HEK293T (cell line): ENCODE results near the gene ACSL5.

Experiments
- CTCF ChIA-PET: fragments of 350-600 bp; formaldehyde crosslinking; extraction: SDS; loops from one replicate; lab custom pipeline; 2021; ENCODE audit warnings: antibody characterized with exemption, inconsistent platforms; lab: Yijun Ruan, JAX
- POLR2A ChIA-PET: fragments of 350-600 bp; formaldehyde crosslinking; extraction: SDS; loops from one replicate; lab custom pipeline; 2020; ENCODE audit warnings: antibody characterized with exemption, inconsistent platforms; lab: Yijun Ruan, JAX
- DNase-seq: peaks from one replicate; pipeline ENCODE4 v3.0.0; 2012; ENCODE audit warnings: mixed read lengths; ENCODE audit errors: extremely low spot score
- ARNT ChIP-seq: fragments of 450-650 bp; IDR thresholded peaks from 2 replicates; pipeline ENCODE4 v1.6.1; 2017; ENCODE audit warnings: mild to moderate bottlenecking
- BHLHE40 ChIP-seq: fragments of 450-650 bp; IDR thresholded peaks from 2 replicates; pipeline ENCODE4 v1.6.1; 2016; ENCODE audit warnings: mild to moderate bottlenecking, moderate library complexity, borderline replicate concordance
- CTBP1 ChIP-seq: fragments of 450-650 bp; IDR thresholded peaks from 2 replicates; pipeline ENCODE4 v1.6.1; 2016; ENCODE audit warnings: borderline replicate concordance
- ELF4 ChIP-seq: fragments of 450-650 bp; IDR thresholded peaks from 2 replicates; pipeline ENCODE4 v1.6.1; 2017; ENCODE audit warnings: antibody characterized with exemption
- FOXA1 ChIP-seq: fragments of 450-650 bp; IDR thresholded peaks from 2 replicates; pipeline ENCODE4 v1.6.1; 2016; ENCODE audit warnings: mild to moderate bottlenecking
- FOXK2 ChIP-seq: fragments of 450-650 bp; IDR thresholded peaks from 2 replicates; pipeline ENCODE4 v1.6.1; 2016; ENCODE audit warnings: mild to moderate bottlenecking
- FOXM1 ChIP-seq: fragments of 450-650 bp; IDR thresholded peaks from 2 replicates; pipeline ENCODE4 v1.6.1; 2017; ENCODE audit warnings: mild to moderate bottlenecking, borderline replicate concordance
- HDGF ChIP-seq: fragments of 450-650 bp; IDR thresholded peaks from 2 replicates; pipeline ENCODE4 v1.6.1; 2017; ENCODE audit warnings: antibody characterized with exemption, borderline replicate concordance
- L3MBTL2 ChIP-seq: fragments of 450-650 bp; conservative IDR thresholded peaks from 2 replicates; pipeline ENCODE4 v1.6.1; 2016; ENCODE audit warnings: mild to moderate bottlenecking
- LEF1 ChIP-seq: fragments of 450-650 bp; IDR thresholded peaks from 2 replicates; pipeline ENCODE4 v1.6.1; 2017; ENCODE audit warnings: mild to moderate bottlenecking, borderline replicate concordance
- NFRKB ChIP-seq: fragments of 450-650 bp; IDR thresholded peaks from 2 replicates; pipeline ENCODE4 v1.6.1; 2016; ENCODE audit warnings: mild to moderate bottlenecking, moderate library complexity
- SP1 ChIP-seq: fragments of 450-650 bp; IDR thresholded peaks from 2 replicates; pipeline ENCODE4 v1.6.1; 2017
- SUZ12 ChIP-seq: fragments of 450-650 bp; IDR thresholded peaks from 2 replicates; pipeline ENCODE4 v1.6.1; 2016; ENCODE audit warnings: mild to moderate bottlenecking
- TARDBP ChIP-seq: fragments of 450-650 bp; IDR thresholded peaks from 2 replicates; pipeline ENCODE4 v1.6.1; 2016
- ZNF384 ChIP-seq: fragments of 450-650 bp; IDR thresholded peaks from 2 replicates; pipeline ENCODE4 v1.6.1; 2016
- TF ChIP-seq, protein P1 (sequence below): fragments of 450-650 bp; IDR thresholded peaks from 2 replicates; pipeline ENCODE4 v1.6.1; 2016

The ACSL5 gene

GRCh38 chr10:112348759-112349158 lies 25.2 kb upstream of the ACSL5 start:
- CTCF ChIA-PET, result no interaction called here
- no peak for DNase-seq
- TF ChIP-seq HDGF, result no peak
- no peak for TF ChIP-seq L3MBTL2
- TF ChIP-seq ARNT, result no peak
- no peak for TF ChIP-seq ZNF384
- TF ChIP-seq TARDBP, result no peak
- no peak for TF ChIP-seq SUZ12
- no peak for TF ChIP-seq ELF4
- TF ChIP-seq, protein P1, sequence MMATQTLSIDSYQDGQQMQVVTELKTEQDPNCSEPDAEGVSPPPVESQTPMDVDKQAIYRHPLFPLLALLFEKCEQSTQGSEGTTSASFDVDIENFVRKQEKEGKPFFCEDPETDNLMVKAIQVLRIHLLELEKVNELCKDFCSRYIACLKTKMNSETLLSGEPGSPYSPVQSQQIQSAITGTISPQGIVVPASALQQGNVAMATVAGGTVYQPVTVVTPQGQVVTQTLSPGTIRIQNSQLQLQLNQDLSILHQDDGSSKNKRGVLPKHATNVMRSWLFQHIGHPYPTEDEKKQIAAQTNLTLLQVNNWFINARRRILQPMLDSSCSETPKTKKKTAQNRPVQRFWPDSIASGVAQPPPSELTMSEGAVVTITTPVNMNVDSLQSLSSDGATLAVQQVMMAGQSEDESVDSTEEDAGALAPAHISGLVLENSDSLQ, result no peak
- POLR2A ChIA-PET, result no interaction called here

- CTCF ChIA-PET, result no interaction called here
Measured at GRCh38 chr10:112349521-112350085, 24.3 kb upstream of the ACSL5 start.

DNA sequence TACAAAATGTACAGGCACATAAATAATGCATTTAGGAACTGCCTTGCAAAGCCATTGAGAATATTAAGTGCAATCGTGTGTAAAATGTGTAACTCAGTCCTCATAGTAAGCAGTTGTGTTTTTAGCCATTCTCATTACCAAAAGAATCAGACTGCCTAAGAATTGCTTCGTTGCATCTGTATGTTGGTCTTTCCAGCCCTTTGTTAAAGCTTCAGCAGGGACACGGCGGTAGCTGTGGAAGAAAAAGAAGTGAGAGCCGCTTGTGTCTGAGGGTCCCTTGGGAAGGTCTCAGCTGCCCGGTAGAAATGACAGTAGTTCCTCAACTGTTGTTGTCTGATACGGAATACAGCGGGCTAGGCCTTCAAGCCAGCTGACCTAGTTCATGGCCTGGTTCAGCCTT lies 22.8 kb upstream of the ACSL5 start:
- CTCF ChIA-PET, result no interaction called here
- no peak for DNase-seq
- POLR2A ChIA-PET, result no interaction called here
- TF ChIP-seq CTBP1 (no peak), ELF4 (no peak), HDGF (no peak), SUZ12 (no peak), SP1 (no peak), ZNF384 (no peak), FOXK2 (no peak), BHLHE40 (no peak), L3MBTL2 (no peak)

More at GRCh38 chr10:112349521-112350085, 24.3 kb upstream of the ACSL5 start:
- DNase-seq, result no peak
- TF ChIP-seq TARDBP (no peak), ELF4 (no peak), ZNF384 (no peak)
- POLR2A ChIA-PET, result no interaction called here

- TF ChIP-seq L3MBTL2, result no peak
- TF ChIP-seq NFRKB, result no peak
- no peak for TF ChIP-seq ELF4
- no peak for TF ChIP-seq FOXA1
- TF ChIP-seq ZNF384, result no peak
- TF ChIP-seq ARNT, result no peak
- TF ChIP-seq SUZ12, result no peak
- TF ChIP-seq, protein P1, result no peak
- no peak for TF ChIP-seq FOXM1
- TF ChIP-seq SP1, result no peak
- ChIA-PET CTCF (no interaction called here), POLR2A (no interaction called here)
- no peak for DNase-seq
Measured at GRCh38 chr10:112352044-112352443, 21.9 kb upstream of the ACSL5 start.

GRCh38 chr10:112353046-112353445 lies 20.9 kb upstream of the ACSL5 start:
- ChIA-PET CTCF (no interaction called here), POLR2A (no interaction called here)
- DNase-seq, result no peak
- TF ChIP-seq FOXM1 (no peak), SP1 (no peak), LEF1 (no peak), NFRKB (no peak), BHLHE40 (no peak), FOXK2 (no peak), SUZ12 (no peak), ELF4 (no peak), ARNT (no peak), TARDBP (no peak), FOXA1 (no peak), ZNF384 (no peak), CTBP1 (no peak)

- DNase-seq, result no peak
- CTCF ChIA-PET, result no interaction called here
- POLR2A ChIA-PET, result no interaction called here
- TF ChIP-seq FOXK2, result no peak
- TF ChIP-seq, protein P1, result no peak
- TF ChIP-seq FOXA1, result no peak
- no peak for TF ChIP-seq SUZ12
- no peak for TF ChIP-seq LEF1
- TF ChIP-seq ZNF384, result no peak
- TF ChIP-seq L3MBTL2, result no peak
- TF ChIP-seq SP1, result no peak
- no peak for TF ChIP-seq ELF4
- TF ChIP-seq ARNT, result no peak
- TF ChIP-seq FOXM1, result no peak
- TF ChIP-seq CTBP1, result no peak
- no peak for TF ChIP-seq NFRKB
- TF ChIP-seq HDGF, result no peak
- TF ChIP-seq BHLHE40, result no peak
- no peak for TF ChIP-seq TARDBP
Measured at GRCh38 chr10:112356686-112357085, 17.2 kb upstream of the ACSL5 start.

DNA sequence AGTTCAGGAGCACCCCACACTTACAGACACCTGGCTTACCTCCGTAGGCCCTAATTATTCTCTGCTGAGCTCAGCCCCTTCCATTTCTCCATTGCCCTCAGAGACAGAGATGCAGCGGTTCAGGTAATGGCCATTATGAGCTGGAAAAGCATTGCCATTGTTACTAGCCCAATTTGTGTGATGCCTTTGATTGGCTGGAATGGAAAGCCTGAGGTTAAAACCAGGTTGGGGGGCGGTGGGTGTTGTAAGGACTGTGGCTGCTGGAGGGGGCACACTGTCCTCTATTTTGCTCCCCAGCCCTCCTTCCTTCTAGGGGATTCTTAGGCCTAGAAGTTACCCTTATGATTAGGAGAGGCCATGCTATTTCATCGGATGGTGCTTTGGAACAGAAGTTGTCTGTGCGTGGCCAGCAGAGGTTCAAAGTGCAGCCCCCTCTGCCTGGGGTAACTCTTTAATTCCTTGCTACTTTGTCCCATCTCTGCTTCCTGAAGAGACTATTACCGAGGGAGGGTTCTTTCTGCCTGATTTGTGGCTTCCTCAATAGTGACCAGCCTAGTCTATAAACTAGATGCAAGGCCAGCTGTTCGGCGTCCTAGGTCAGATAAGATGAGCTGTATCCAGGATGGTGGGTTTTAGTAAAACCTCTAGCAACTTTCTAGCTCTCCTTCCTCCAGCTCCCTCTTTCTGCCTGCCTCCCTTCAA lies 14.2 kb upstream of the ACSL5 start:
- POLR2A ChIA-PET, result no interaction called here
- TF ChIP-seq ARNT (no peak), TARDBP (no peak), FOXM1 (no peak), LEF1 (no peak), ZNF384 (no peak), FOXA1 (no peak), ELF4 (no peak)
- CTCF ChIA-PET, result no interaction called here
- DNase-seq, result no peak
